ENCODE measurements around the gene CHI3L1.

The CHI3L1 gene

GRCh38 chr1:203150511-203151297 is 35.8 kb downstream of the CHI3L1 start:
- no peak for DNase-seq

GRCh38 chr1:203149188-203149840 is 37.2 kb downstream of the CHI3L1 start:
- DNase-seq: no peak

- no peak for DNase-seq
Measured at GRCh38 chr1:203148579-203148978, 37.9 kb downstream of the CHI3L1 start.

- no peak for DNase-seq
Measured at GRCh38 chr1:203148127-203148526, 38.4 kb downstream of the CHI3L1 start.

- DNase-seq: no peak
Measured at GRCh38 chr1:203147376-203147775, 39.1 kb downstream of the CHI3L1 start.

- DNase-seq: no peak
Measured at GRCh38 chr1:203146537-203146936, 40.0 kb downstream of the CHI3L1 start.

- no peak for DNase-seq
Measured at GRCh38 chr1:203146042-203146369, 40.5 kb downstream of the CHI3L1 start.

GRCh38 chr1:203145321-203146041 is 41.0 kb downstream of the CHI3L1 start:
- no peak for DNase-seq

GRCh38 chr1:203144661-203145060 is 41.8 kb downstream of the CHI3L1 start:
- DNase-seq: no peak

- no peak for DNase-seq
Measured at GRCh38 chr1:203143641-203144040, 42.9 kb downstream of the CHI3L1 start.

GRCh38 chr1:203142684-203143408 is 43.7 kb downstream of the CHI3L1 start:
- DNase-seq: no peak

GRCh38 chr1:203142124-203142523 is 44.4 kb downstream of the CHI3L1 start:
- no peak for DNase-seq

- no peak for DNase-seq
Measured at GRCh38 chr1:203140743-203141520, 45.6 kb downstream of the CHI3L1 start.

- DNase-seq: no peak
Measured at GRCh38 chr1:203139976-203140475, 46.5 kb downstream of the CHI3L1 start.

GRCh38 chr1:203138066-203138465 is 48.4 kb downstream of the CHI3L1 start:
- no peak for DNase-seq

- no peak for DNase-seq
Measured at GRCh38 chr1:203137324-203137723, 49.2 kb downstream of the CHI3L1 start.

- DNase-seq: no peak
Measured at GRCh38 chr1:203136409-203137042, 50.0 kb downstream of the CHI3L1 start.

GRCh38 chr1:203135636-203136305 is 50.7 kb downstream of the CHI3L1 start:
- DNase-seq: no peak

GRCh38 chr1:203133970-203134725 is 52.4 kb downstream of the CHI3L1 start:
- DNase-seq: no peak

- no peak for DNase-seq
Measured at GRCh38 chr1:203131548-203132200, 54.8 kb downstream of the CHI3L1 start.

Measured in activated gamma-delta T cell treated with Interleukin-2 at 50 U/mL for 16 hours (primary cell).